Testis (tissue), 3 donors: ENCODE results near the gene ACTR1A. TPM values are rescaled to one million over a fixed set of nuclear protein-coding genes. Genes with fewer than 3 reads are reported as not detected.
A peak's percentile ranks its signal among the peaks of the same experiment; 100 is the strongest.

Experiments used
- DNase-seq: peaks from one replicate; pipeline ENCODE4 v3.0.0-alpha.2; 2019
- H3K27ac ChIP-seq, 2 donors: fragments of 200-600 bp; sonication (generic); one replicate each; pipeline ENCODE4 v1.5.1; 2019
- H3K27me3 ChIP-seq: fragments of 200-600 bp; sonication (generic); one replicate; pipeline ENCODE4 v1.5.1; 2019
- H3K36me3 ChIP-seq: fragments of 200-600 bp; sonication (generic); one replicate; pipeline ENCODE4 v1.5.1; 2017; ENCODE audit warnings: low read depth; ENCODE audit errors: missing control alignments
- H3K4me1 ChIP-seq: fragments of 200-600 bp; sonication (generic); one replicate; pipeline ENCODE4 v1.5.1; 2019
- H3K4me3 ChIP-seq, 2 donors: fragments of 200-600 bp; sonication (generic); one replicate each; pipeline ENCODE4 v1.5.1; 2017 to 2019
- H3K9me3 ChIP-seq: fragments of 200-600 bp; sonication (generic); one replicate; pipeline ENCODE4 v1.5.1; 2017
- CTCF ChIP-seq, 3 experiments: fragments of 450-650 bp in 2 of 3; fragments of 200-600 bp in 1 of 3; sonication (generic) in 1 of 3; IDR thresholded peaks; one replicate each; pipeline ENCODE4 v1.5.1; 2016 to 2019; ENCODE audit warnings: antibody characterized with exemption in 3 of 3, mild to moderate bottlenecking in 2 of 3, moderate library complexity in 1 of 3
- POLR2A ChIP-seq: fragments of 450-650 bp; IDR thresholded peaks from one replicate; pipeline ENCODE4 v1.6.1; 2017; ENCODE audit warnings: antibody characterized with exemption, mild to moderate bottlenecking, moderate library complexity
- WGBS, 2 donors: methylation state at CpG; one replicate each; pipeline ENCODE4 v1.1.5; 2018; 5-methylcytosine and 5-hydroxymethylcytosine counted together
- intact Hi-C: fragments of 100-400 bp; cut with DNase I; formaldehyde crosslinking; loops from one replicate; pipeline ENCODE4 v1.15.1; 2023; ENCODE audit warnings: low total_unique reads
- polyA plus RNA-seq: library from polyadenylated mRNA; stranded (reverse); fragments of 350-450 nt; fragmentation: Illumina TruSeq; extraction: RNeasy Lipid Tissue Mini Kit (QIAGEN cat#74804); gene quantifications from one replicate; pipeline ENCODE4 v1.2.3, GENCODE V29; 2014; ENCODE audit warnings: low read depth, low replicate concordance; ENCODE audit not compliant: insufficient read depth
- total RNA-seq, 2 donors: library from RNA; depleted of rRNA; stranded (reverse); fragments of >200 nt; gene quantifications; one replicate each; pipeline ENCODE4 v1.2.3, GENCODE V29; 2016

Gene ACTR1A
- total and polyA plus RNA-seq, 3 donors from 2014 or later = 97.6 to 126 (median 97.7) TPM

- DNase-seq = no peak
- H3K9me3 ChIP-seq = no peaks in the 10 kb centered on the region
- no peak overlapping the region for H3K27ac ChIP-seq
- H3K27me3 ChIP-seq = no peaks in the 10 kb centered on the region
- H3K4me3 ChIP-seq = no peak overlapping the region
- no peaks in the 10 kb centered on the region for H3K36me3 ChIP-seq
- H3K4me1 ChIP-seq = no peaks in the 10 kb centered on the region
- intact Hi-C loops = no loop called here
- 72 to 76% methylated on average over 2 of the region's 2 CpGs for WGBS, 2 donors
- TF ChIP-seq POLR2A (no peak), CTCF (IDR thresholded peaks at IDR 0.05) (no peak)
These were observed 57.7 kb downstream of the ACTR1A start for GRCh38 chr10:102444851-102445250.

- Histone ChIP-seq H3K4me1 (peaks cover 15% of the 10 kb centered on the region), H3K4me3 (no peak overlapping the region), H3K9me3 (no peaks in the 10 kb centered on the region), H3K36me3 (no peaks in the 10 kb centered on the region), H3K27ac (no peak overlapping the region), H3K27me3 (no peaks in the 10 kb centered on the region)
- TF ChIP-seq CTCF (IDR thresholded peaks at IDR 0.05) (no peak), POLR2A (no peak)
- intact Hi-C loops = no loop called here
- DNase-seq = no peak
- 73 to 86% methylated on average over 1 of the region's 1 CpG for WGBS, 2 donors
These were observed 64.1 kb downstream of the ACTR1A start for GRCh38 chr10:102438374-102438773.

- Histone ChIP-seq H3K4me3 (no peak overlapping the region), H3K9me3 (no peaks in the 10 kb centered on the region), H3K27me3 (no peaks in the 10 kb centered on the region), H3K4me1 (peaks cover 15% of the 10 kb centered on the region), H3K36me3 (no peaks in the 10 kb centered on the region), H3K27ac (no peak overlapping the region)
- intact Hi-C loops = no loop called here
- DNase-seq = no peak
- WGBS, 2 donors = 93% methylated on average over 3 of the region's 3 CpGs
- TF ChIP-seq POLR2A (no peak), CTCF (IDR thresholded peaks at IDR 0.05) (no peak)
These were observed 65.0 kb downstream of the ACTR1A start for GRCh38 chr10:102437515-102437914.

GRCh38 chr10:102436312-102436711 lies 66.2 kb downstream of the ACTR1A start:
- no peak for DNase-seq
- no peak overlapping the region for H3K27ac ChIP-seq
- no peak for TF ChIP-seq CTCF (IDR thresholded peaks at IDR 0.05)
- no peaks in the 10 kb centered on the region for H3K27me3 ChIP-seq
- H3K9me3 ChIP-seq = no peaks in the 10 kb centered on the region
- intact Hi-C loops = no loop called here
- H3K4me1 ChIP-seq = peaks cover 20% of the 10 kb centered on the region
- H3K36me3 ChIP-seq = no peaks in the 10 kb centered on the region
- 58 to 63% methylated on average over 5 to 6 of the region's 6 CpGs for WGBS, 2 donors
- H3K4me3 ChIP-seq = no peak overlapping the region

- no peaks in the 10 kb centered on the region for H3K27me3 ChIP-seq
- peaks cover 21% of the 10 kb centered on the region for H3K4me1 ChIP-seq
- TF ChIP-seq POLR2A (no peak), CTCF (IDR thresholded peaks at IDR 0.05) (no peak)
- no peak for DNase-seq
- peak overlapping the region; percentile 31 to 59 for H3K27ac ChIP-seq
- intact Hi-C loops = no loop called here
- H3K36me3 ChIP-seq = no peaks in the 10 kb centered on the region
- WGBS, 2 donors = 4 to 6% methylated on average over 10 to 12 of the region's 14 CpGs
- no peaks in the 10 kb centered on the region for H3K9me3 ChIP-seq
- H3K4me3 ChIP-seq = peak overlapping the region in 1 of 2 donors; percentile 31
These were observed 66.8 kb downstream of the ACTR1A start for GRCh38 chr10:102435529-102436233.
